Measurements from ENCODE around the gene TIMM21. TPM values are rescaled to one million over a fixed set of nuclear protein-coding genes. Genes with fewer than 3 reads are reported as not detected.

The TIMM21 gene
- total RNA-seq, 1 experiment from 2014 or later, result 44.9 TPM

DNA sequence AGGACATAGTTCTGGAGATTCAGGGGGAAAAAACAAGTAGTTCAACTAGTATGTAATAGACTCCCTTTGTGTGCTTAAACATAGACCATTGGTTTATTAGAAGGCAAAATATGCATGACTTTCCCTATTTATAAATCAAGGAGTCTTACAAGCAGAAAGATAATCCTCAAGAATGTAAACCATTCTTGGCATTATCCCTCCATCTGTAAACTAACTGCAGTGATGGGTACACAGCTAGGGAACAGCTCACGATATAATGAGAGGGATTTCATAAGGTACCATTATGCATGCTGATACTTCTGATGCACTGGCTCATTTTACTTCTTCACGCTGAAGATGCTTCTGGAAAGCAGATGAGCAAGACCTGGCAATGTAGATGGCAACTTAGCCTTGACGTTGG lies 1.6 kb upstream of the TIMM21 start:
- no peak for DNase-seq
- Mint-ChIP-seq H3K36me3 (ENCODE audit: insufficient read depth, unreplicated experiment) (peaks cover 25% of the 10 kb centered on the region), H3K9me3 (ENCODE audit: low read depth, unreplicated experiment) (no peaks in the 10 kb centered on the region), H3K4me3 (ENCODE audit: low read depth, unreplicated experiment) (peak overlapping the region; percentile 95), H3K27ac (ENCODE audit: unreplicated experiment) (no peak overlapping the region), H3K4me1 (ENCODE audit: low read depth, unreplicated experiment) (peaks cover 25% of the 10 kb centered on the region), H3K27me3 (ENCODE audit: unreplicated experiment) (no peaks in the 10 kb centered on the region)
- TF ChIP-seq, protein P1, sequence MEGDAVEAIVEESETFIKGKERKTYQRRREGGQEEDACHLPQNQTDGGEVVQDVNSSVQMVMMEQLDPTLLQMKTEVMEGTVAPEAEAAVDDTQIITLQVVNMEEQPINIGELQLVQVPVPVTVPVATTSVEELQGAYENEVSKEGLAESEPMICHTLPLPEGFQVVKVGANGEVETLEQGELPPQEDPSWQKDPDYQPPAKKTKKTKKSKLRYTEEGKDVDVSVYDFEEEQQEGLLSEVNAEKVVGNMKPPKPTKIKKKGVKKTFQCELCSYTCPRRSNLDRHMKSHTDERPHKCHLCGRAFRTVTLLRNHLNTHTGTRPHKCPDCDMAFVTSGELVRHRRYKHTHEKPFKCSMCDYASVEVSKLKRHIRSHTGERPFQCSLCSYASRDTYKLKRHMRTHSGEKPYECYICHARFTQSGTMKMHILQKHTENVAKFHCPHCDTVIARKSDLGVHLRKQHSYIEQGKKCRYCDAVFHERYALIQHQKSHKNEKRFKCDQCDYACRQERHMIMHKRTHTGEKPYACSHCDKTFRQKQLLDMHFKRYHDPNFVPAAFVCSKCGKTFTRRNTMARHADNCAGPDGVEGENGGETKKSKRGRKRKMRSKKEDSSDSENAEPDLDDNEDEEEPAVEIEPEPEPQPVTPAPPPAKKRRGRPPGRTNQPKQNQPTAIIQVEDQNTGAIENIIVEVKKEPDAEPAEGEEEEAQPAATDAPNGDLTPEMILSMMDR (IDR thresholded peaks at IDR 0.05; ENCODE audit: unreplicated experiment), result no peak
- CTCF ChIA-PET, result no interaction called here
- intact Hi-C loops (cut with micrococcal nuclease; ENCODE audit: unreplicated experiment), result no loop called here
- no TSS peak for BruUV-seq (replicated peaks)

DNA sequence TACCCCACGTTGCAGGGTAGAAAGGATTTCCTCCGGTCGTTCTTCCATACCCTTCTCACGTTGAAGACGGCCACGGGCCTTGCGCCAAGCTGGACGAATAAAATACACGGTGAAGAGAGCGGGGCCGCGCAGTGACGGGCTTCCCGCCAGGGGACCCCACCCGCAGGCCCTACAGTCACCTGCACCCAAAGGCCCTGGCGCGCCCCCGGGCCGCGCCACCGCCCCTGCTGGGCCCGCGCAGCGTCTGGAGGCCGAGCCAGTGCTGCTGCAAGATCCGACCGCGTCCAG lies 888 bp upstream of the TIMM21 start:
- H3K4me1 Mint-ChIP-seq (ENCODE audit: low read depth, unreplicated experiment), result peaks cover 31% of the 10 kb centered on the region
- H3K36me3 Mint-ChIP-seq (ENCODE audit: insufficient read depth, unreplicated experiment), result peaks cover 25% of the 10 kb centered on the region
- CTCF ChIA-PET, result no interaction called here

DNA sequence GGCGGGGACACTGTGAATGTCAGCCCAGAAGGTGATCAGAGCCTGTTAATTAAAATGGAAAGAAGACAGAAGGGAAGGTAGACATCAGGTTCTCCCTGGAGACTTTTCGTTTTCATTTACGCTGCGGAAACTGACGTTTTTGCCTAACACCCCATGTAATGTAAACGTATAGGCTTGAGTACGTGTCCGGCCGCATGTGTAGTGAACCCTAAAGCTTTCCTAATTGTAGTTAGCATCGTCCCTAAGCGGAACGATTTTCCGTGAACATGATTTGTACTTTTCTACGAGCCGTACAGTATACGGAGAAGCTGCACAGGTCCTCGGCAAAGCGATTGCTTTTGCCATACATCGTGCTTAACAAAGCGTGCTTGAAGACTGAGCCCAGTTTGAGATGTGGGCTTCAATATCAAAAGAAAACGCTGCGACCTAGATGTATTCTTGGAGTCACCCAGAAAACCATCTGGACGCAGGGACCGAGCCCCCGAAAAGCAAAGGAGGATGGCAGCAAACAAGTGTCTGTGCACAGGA lies 284 bp downstream of the TIMM21 start:
- TF ChIP-seq, protein P1 (IDR thresholded peaks at IDR 0.05; ENCODE audit: unreplicated experiment), result no peak
- Mint-ChIP-seq H3K27ac (ENCODE audit: unreplicated experiment) (peak overlapping the region; percentile 91), H3K4me3 (ENCODE audit: low read depth, unreplicated experiment) (peak overlapping the region; percentile 95), H3K4me1 (ENCODE audit: low read depth, unreplicated experiment) (peaks cover 36% of the 10 kb centered on the region), H3K9me3 (ENCODE audit: low read depth, unreplicated experiment) (no peaks in the 10 kb centered on the region), H3K27me3 (ENCODE audit: unreplicated experiment) (no peaks in the 10 kb centered on the region), H3K36me3 (ENCODE audit: insufficient read depth, unreplicated experiment) (peaks cover 25% of the 10 kb centered on the region)
- DNase-seq, result no peak
- CTCF ChIA-PET, result no interaction called here
- intact Hi-C loops (cut with micrococcal nuclease; ENCODE audit: unreplicated experiment), result no loop called here
- BruUV-seq (replicated peaks), result TSS peak; percentile 73

More for the DNA sequence above, 888 bp upstream of the TIMM21 start:
- Mint-ChIP-seq H3K4me3 (ENCODE audit: low read depth, unreplicated experiment) (peak overlapping the region; percentile 95), H3K9me3 (ENCODE audit: low read depth, unreplicated experiment) (no peaks in the 10 kb centered on the region), H3K27ac (ENCODE audit: unreplicated experiment) (peak overlapping the region; percentile 91), H3K27me3 (ENCODE audit: unreplicated experiment) (no peaks in the 10 kb centered on the region)
- DNase-seq, result no peak
- intact Hi-C loops (cut with micrococcal nuclease; ENCODE audit: unreplicated experiment), result no loop called here
- BruUV-seq (replicated peaks), result no TSS peak
- TF ChIP-seq, protein P1 (IDR thresholded peaks at IDR 0.05; ENCODE audit: unreplicated experiment), result peak; percentile 16

DNA sequence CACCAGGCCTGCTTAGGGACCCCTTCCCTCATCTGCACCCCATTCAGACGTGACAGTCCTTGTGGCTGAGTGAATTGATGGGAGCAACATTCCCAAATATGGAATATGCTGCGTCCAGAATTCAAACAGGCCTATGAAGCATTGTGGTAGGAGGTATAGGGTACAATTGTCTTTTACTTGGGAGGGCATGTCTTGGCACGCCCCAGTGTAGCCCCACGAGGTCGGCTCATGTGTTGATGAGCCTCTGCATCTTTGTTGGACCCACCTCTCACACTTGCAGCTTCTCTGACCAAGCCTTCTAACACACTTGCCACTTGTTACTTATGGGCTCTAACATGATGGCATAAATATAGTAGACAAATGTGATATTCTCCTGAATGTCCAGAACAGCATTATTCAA lies 1.6 kb downstream of the TIMM21 start:
- TF ChIP-seq, protein P1 (IDR thresholded peaks at IDR 0.05; ENCODE audit: unreplicated experiment), result no peak
- intact Hi-C loops (cut with micrococcal nuclease; ENCODE audit: unreplicated experiment), result no loop called here
- H3K27me3 Mint-ChIP-seq (ENCODE audit: unreplicated experiment), result no peaks in the 10 kb centered on the region
- peaks cover 25% of the 10 kb centered on the region for H3K36me3 Mint-ChIP-seq (ENCODE audit: insufficient read depth, unreplicated experiment)
- no peak overlapping the region for H3K27ac Mint-ChIP-seq (ENCODE audit: unreplicated experiment)
- no peaks in the 10 kb centered on the region for H3K9me3 Mint-ChIP-seq (ENCODE audit: low read depth, unreplicated experiment)
- BruUV-seq (replicated peaks), result no TSS peak
- H3K4me1 Mint-ChIP-seq (ENCODE audit: low read depth, unreplicated experiment), result peaks cover 36% of the 10 kb centered on the region
- no peak for DNase-seq
- CTCF ChIA-PET, result no interaction called here
- peak overlapping the region; percentile 95 for H3K4me3 Mint-ChIP-seq (ENCODE audit: low read depth, unreplicated experiment)
